Measurements from ENCODE around the gene NEK5.
"Not testable (repeated sequence)": the region's sequence is repeated elsewhere in the genome, so short reads cannot be mapped to it uniquely, and the experiment has no call there.

Gene NEK5

DNA sequence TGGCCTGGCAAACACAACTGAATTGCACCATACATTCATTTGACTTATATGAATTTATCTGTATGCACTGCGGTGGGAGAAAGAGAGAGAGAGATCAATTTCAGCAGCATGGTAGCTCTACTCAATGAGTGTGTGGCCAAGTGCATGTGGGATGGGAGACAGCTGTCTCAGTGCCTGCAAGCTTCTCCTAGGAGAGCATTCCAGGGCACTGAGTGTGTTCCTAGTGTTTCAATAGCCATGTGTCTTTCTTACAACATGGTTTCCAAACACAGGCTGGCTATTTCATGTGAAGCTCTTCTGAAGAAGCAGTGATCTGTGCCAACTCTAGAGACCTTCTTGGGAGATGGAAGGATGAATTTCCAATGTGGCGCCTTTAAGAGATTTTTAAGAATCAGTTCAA is 43.5 kb downstream of the NEK5 start:
- H3K4me1 ChIP-seq = no peaks in the 10 kb centered on the region
- no peaks in the 10 kb centered on the region for H3K79me2 ChIP-seq
- H2AFZ ChIP-seq = no peak overlapping the region
- no peaks in the 10 kb centered on the region for H3K27me3 ChIP-seq (ENCODE audit: control insufficient read depth, insufficient read depth, low read length)
- no peak overlapping the region for H3K27ac ChIP-seq
- H3K4me2 ChIP-seq (ENCODE audit: low read length) = no peak overlapping the region
- H3K9me3 ChIP-seq (ENCODE audit: control insufficient read depth, low read length) = no peaks in the 10 kb centered on the region
- TF ChIP-seq, protein P1, sequence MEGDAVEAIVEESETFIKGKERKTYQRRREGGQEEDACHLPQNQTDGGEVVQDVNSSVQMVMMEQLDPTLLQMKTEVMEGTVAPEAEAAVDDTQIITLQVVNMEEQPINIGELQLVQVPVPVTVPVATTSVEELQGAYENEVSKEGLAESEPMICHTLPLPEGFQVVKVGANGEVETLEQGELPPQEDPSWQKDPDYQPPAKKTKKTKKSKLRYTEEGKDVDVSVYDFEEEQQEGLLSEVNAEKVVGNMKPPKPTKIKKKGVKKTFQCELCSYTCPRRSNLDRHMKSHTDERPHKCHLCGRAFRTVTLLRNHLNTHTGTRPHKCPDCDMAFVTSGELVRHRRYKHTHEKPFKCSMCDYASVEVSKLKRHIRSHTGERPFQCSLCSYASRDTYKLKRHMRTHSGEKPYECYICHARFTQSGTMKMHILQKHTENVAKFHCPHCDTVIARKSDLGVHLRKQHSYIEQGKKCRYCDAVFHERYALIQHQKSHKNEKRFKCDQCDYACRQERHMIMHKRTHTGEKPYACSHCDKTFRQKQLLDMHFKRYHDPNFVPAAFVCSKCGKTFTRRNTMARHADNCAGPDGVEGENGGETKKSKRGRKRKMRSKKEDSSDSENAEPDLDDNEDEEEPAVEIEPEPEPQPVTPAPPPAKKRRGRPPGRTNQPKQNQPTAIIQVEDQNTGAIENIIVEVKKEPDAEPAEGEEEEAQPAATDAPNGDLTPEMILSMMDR (IDR thresholded peaks at IDR 0.05) = no peak
- H3K9ac ChIP-seq = no peak overlapping the region
- H3K36me3 ChIP-seq (ENCODE audit: control insufficient read depth, insufficient read depth, low read length) = no peaks in the 10 kb centered on the region
- H3K4me3 ChIP-seq (ENCODE audit: low read depth, low read length) = no peak overlapping the region

DNA sequence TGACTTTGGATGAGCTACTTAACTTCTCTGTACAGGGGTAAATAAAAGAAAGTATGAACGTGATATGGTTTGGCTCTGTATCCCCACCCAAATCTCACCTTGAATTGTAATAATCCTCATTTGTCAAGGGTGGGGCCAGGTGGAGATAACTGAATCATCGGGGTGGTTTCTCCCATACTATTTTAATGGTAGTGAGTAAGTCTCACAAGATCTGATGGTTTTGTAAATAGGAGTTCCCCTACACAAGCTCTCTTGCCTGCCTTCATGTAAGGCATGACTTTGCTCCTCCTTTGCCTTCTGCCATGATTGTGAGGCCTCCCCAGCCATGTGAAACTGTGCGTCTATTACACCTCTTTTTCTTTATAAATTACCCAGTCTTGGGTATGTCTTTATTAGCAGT is 43.9 kb downstream of the NEK5 start:
- H3K4me3 ChIP-seq (ENCODE audit: low read depth, low read length); H3K9me3 ChIP-seq (ENCODE audit: control insufficient read depth, low read length); H3K79me2 ChIP-seq; H3K4me2 ChIP-seq (ENCODE audit: low read length); H2AFZ ChIP-seq; H3K27ac ChIP-seq; H3K4me1 ChIP-seq; H3K9ac ChIP-seq; H3K27me3 ChIP-seq (ENCODE audit: control insufficient read depth, insufficient read depth, low read length); H3K36me3 ChIP-seq (ENCODE audit: control insufficient read depth, insufficient read depth, low read length): not testable (repeated sequence)

DNA sequence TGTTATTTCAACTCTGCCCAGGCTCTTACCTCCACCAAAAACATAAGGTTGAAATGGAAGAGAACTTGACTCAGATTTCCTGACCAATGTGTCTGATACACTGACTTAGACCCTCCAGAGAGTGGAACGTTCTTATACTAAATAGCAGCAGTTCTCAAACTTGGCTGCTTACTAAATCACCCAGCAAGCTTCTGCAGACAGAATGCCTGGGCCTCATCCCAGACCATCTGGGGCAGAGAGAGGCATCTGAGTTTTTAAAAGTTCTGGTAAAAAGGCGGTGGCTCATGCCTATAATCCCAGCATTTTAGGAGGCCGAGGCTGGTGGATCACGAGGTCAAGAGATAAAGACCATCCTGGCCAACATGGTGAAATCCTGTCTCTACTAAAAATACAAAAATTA is 46.3 kb downstream of the NEK5 start:
- Histone ChIP-seq H3K4me1 (no peaks in the 10 kb centered on the region), H2AFZ (no peak overlapping the region), H3K79me2 (no peaks in the 10 kb centered on the region), H3K36me3 (ENCODE audit: control insufficient read depth, insufficient read depth, low read length) (no peaks in the 10 kb centered on the region), H3K9ac (no peak overlapping the region), H3K9me3 (ENCODE audit: control insufficient read depth, low read length) (no peaks in the 10 kb centered on the region), H3K4me3 (ENCODE audit: low read depth, low read length) (no peak overlapping the region), H3K4me2 (ENCODE audit: low read length) (no peak overlapping the region), H3K27me3 (ENCODE audit: control insufficient read depth, insufficient read depth, low read length) (no peaks in the 10 kb centered on the region), H3K27ac (no peak overlapping the region)
- TF ChIP-seq, protein P1 (IDR thresholded peaks at IDR 0.05) = no peak

DNA sequence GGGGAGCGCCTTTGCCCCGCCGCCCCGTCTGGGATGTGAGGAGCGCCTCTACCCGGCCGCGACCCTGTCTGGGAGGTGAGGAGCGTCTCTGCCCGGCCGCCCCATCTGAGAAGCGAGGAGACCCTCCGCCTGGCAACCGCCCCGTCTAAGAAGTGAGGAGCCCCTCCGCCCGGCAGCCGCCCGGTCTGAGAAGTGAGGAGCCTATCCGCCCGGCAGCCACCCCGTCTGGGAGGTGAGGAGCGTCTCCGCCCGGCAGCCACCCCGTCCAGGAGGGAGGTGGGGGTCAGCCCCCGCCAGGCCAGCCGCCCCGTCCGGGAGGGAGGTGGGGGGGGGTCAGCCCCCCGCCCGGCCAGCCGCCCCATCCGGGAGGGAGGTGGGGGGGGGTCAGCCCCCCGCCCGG is 49.0 kb downstream of the NEK5 start:
- H3K4me2 ChIP-seq (ENCODE audit: low read length); H3K27me3 ChIP-seq (ENCODE audit: control insufficient read depth, insufficient read depth, low read length); H3K9me3 ChIP-seq (ENCODE audit: control insufficient read depth, low read length); H3K27ac ChIP-seq; H3K4me3 ChIP-seq (ENCODE audit: low read depth, low read length); H3K79me2 ChIP-seq; H3K4me1 ChIP-seq; H3K9ac ChIP-seq; H3K36me3 ChIP-seq (ENCODE audit: control insufficient read depth, insufficient read depth, low read length); H2AFZ ChIP-seq: not testable (repeated sequence)

DNA sequence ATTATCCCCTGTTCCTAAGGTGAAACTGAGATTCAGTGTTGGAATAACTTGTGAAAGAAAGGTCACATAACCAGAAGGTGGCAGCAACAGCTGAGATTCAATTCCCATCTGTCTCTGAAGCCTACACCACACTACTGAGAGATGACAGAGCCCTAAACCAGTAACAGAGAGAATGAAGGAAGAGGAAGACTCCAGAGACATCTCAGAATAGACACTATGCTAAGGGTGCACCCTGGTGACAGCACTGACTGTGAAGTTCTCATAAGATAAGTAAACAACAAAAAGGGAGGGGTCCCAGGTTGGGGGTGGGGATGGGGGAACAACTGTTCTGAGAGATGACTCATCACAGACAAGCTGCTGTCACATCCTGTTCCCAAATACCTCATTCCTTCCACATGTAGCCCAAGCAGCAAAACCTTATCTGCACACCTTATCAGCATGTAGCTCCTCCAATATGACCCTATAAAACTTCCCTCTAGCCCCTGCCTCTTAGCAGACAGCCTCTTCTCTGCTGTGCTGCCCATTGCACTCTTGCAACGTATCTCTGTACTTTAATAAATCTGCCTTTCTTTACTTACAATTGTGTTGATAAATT is 57.8 kb downstream of the NEK5 start:
- no peaks in the 10 kb centered on the region for H3K27me3 ChIP-seq (ENCODE audit: control insufficient read depth, insufficient read depth, low read length)
- H3K79me2 ChIP-seq = no peaks in the 10 kb centered on the region
- no peaks in the 10 kb centered on the region for H3K36me3 ChIP-seq (ENCODE audit: control insufficient read depth, insufficient read depth, low read length)
- no peak overlapping the region for H3K4me3 ChIP-seq (ENCODE audit: low read depth, low read length)
- H3K4me1 ChIP-seq = no peaks in the 10 kb centered on the region
- no peak overlapping the region for H3K27ac ChIP-seq
- no peak overlapping the region for H2AFZ ChIP-seq
- H3K9ac ChIP-seq = no peak overlapping the region
- H3K4me2 ChIP-seq (ENCODE audit: low read length) = no peak overlapping the region
- TF ChIP-seq, protein P1 (IDR thresholded peaks at IDR 0.05) = no peak
- no peaks in the 10 kb centered on the region for H3K9me3 ChIP-seq (ENCODE audit: control insufficient read depth, low read length)

DNA sequence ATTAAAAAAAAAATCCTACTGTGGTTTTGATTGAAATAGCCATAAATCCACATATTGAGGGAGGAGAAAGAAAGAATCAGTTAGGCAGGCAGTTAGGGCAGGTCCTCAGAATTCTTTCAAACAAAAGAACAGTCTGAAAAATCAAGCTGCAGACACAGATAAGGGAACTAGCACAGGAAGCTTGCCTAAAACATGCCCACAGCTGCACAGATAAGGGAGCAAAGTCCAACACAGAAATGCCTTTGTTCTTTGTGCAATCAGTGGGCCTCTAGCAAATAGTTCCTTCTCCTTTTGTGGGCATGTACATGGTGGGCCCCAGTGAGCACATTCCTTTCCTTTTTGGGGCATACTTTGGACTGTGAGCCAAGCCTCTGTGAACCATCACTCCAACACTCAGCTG is 61.6 kb downstream of the NEK5 start:
- no peaks in the 10 kb centered on the region for H3K9me3 ChIP-seq (ENCODE audit: control insufficient read depth, low read length)
- H3K4me2 ChIP-seq (ENCODE audit: low read length) = no peak overlapping the region
- no peak overlapping the region for H3K9ac ChIP-seq
- H3K27me3 ChIP-seq (ENCODE audit: control insufficient read depth, insufficient read depth, low read length) = no peaks in the 10 kb centered on the region
- no peak overlapping the region for H2AFZ ChIP-seq
- no peaks in the 10 kb centered on the region for H3K79me2 ChIP-seq
- H3K27ac ChIP-seq = no peak overlapping the region
- TF ChIP-seq, protein P1 (IDR thresholded peaks at IDR 0.05) = no peak
- no peak overlapping the region for H3K4me3 ChIP-seq (ENCODE audit: low read depth, low read length)
- H3K36me3 ChIP-seq (ENCODE audit: control insufficient read depth, insufficient read depth, low read length) = no peaks in the 10 kb centered on the region
- no peaks in the 10 kb centered on the region for H3K4me1 ChIP-seq

Measured in parathyroid adenoma (tissue), 2 donors.